ENCODE results near the gene SSBP2. TPM values are rescaled to one million over a fixed set of nuclear protein-coding genes. Genes with fewer than 3 reads are reported as not detected.

SSBP2 gene
- total and polyA plus RNA-seq, 2 of the 8 experiments (the other 6 are each of a cell fraction or from before 2014, with no cell fraction given): 21.5 to 36.2 TPM

GRCh38 chr5:81428861-81429260 is 322.0 kb downstream of the SSBP2 start:
- CTCF ChIA-PET (ENCODE audit: partially characterized antibody): interaction anchor here (0.9 to 1.0 kb wide), 2 partner anchors 76 to 429 kb away, joined by 3 to 4 read pairs; no protein-coding TSS in a partner anchor
- Histone ChIP-seq H3K79me1 (ENCODE audit: low read depth, low read length) (no peaks in the 10 kb centered on the region), H3K4me2 (ENCODE audit: insufficient read depth in 1 of 2, low read depth in 2 of 2, low read length in 2 of 2) (no peak overlapping the region), H2BK5ac (ENCODE audit: low read depth, low read length) (no peak overlapping the region), H3K36me3 (ENCODE audit: control insufficient read depth in 2 of 4, insufficient read depth in 4 of 4, low read length in 3 of 4) (no peaks in the 10 kb centered on the region; a peak in 1 of 8 replicates), H4K8ac (ENCODE audit: extremely low read depth, insufficient read depth, low read length) (no peak overlapping the region), H2BK12ac (ENCODE audit: low read depth, low read length) (no peak overlapping the region), H4K5ac (ENCODE audit: insufficient read length, low read depth, low read length) (no peak overlapping the region), H3K56ac (replicated peaks; ENCODE audit: insufficient read length, low read depth, low read length) (no peak overlapping the region), H3K4me1 (replicated peaks in 1 of 4; ENCODE audit: control insufficient read depth in 3 of 4, insufficient read depth in 4 of 4, low read length in 3 of 4) (no peaks in the 10 kb centered on the region), H3K4ac (replicated peaks; ENCODE audit: insufficient read length, low read depth, low read length) (no peak overlapping the region), H3K9ac (replicated peaks in 1 of 4; ENCODE audit: extremely low read depth in 1 of 4, low read depth in 3 of 4, low read length in 3 of 4) (no peak overlapping the region), H3K27me3 (replicated peaks in 1 of 4; ENCODE audit: control insufficient read depth in 3 of 4, extremely low read depth in 1 of 4, insufficient read depth in 3 of 4, low read length in 3 of 4) (no peaks in the 10 kb centered on the region), H2BK15ac (ENCODE audit: low read length) (no peak overlapping the region), H3K23ac (ENCODE audit: insufficient read length) (no peak overlapping the region), H3K27ac (ENCODE audit: low read depth, low read length) (no peak overlapping the region), H3K14ac (ENCODE audit: insufficient read length) (no peak overlapping the region), H2BK120ac (replicated peaks; ENCODE audit: low read depth, low read length) (no peak overlapping the region), H2AFZ (ENCODE audit: low read length) (no peak overlapping the region), H3K18ac (ENCODE audit: extremely low read depth, low read length) (no peak overlapping the region), H4K20me1 (replicated peaks in 1 of 2; ENCODE audit: control insufficient read depth in 1 of 2, insufficient read depth in 2 of 2, low read length in 2 of 2) (no peaks in the 10 kb centered on the region), H2BK20ac (ENCODE audit: low read length) (no peak overlapping the region), H3K23me2 (ENCODE audit: low read depth, low read length) (no peaks in the 10 kb centered on the region), H3K9me3 (ENCODE audit: insufficient read depth in 2 of 2, low read depth in 1 of 2, low read length in 1 of 2) (no peaks in the 10 kb centered on the region), H2AK5ac (ENCODE audit: low read depth, low read length) (no peak overlapping the region), H3K4me3 (ENCODE audit: extremely low read depth in 1 of 4, insufficient read depth in 2 of 4, low read depth in 3 of 4, low read length in 4 of 4) (no peak overlapping the region), H4K91ac (replicated peaks; ENCODE audit: insufficient read length, low read length) (no peak overlapping the region), H3K79me2 (ENCODE audit: control insufficient read depth in 1 of 2, insufficient read depth in 2 of 2, low read length in 2 of 2) (no peaks in the 10 kb centered on the region)
- POLR2A ChIA-PET (ENCODE audit: partially characterized antibody): no interaction called here
- DNase-seq (ENCODE audit: low read depth in 1 of 2, low spot score in 2 of 2) (no peak), FAIRE-seq (no peak)
- no peak for TF ChIP-seq JUN (IDR thresholded peaks at IDR 0.05; ENCODE audit: low read depth, low read length)
- TF ChIP-seq CHD1 (IDR thresholded peaks at IDR 0.05; ENCODE audit: low read depth, low read length): no peak
- no peak for TF ChIP-seq SAP30 (IDR thresholded peaks at IDR 0.05; ENCODE audit: insufficient read depth, insufficient replicate concordance, low read length)
- TF ChIP-seq RNF2 (IDR thresholded peaks at IDR 0.05; ENCODE audit: borderline replicate concordance, low read depth, low read length, missing control alignments, poor library complexity, severe bottlenecking): no peak
- TF ChIP-seq POU5F1 (IDR thresholded peaks at IDR 0.05; ENCODE audit: low read depth, low read length): no peak
- no peak for TF ChIP-seq TEAD4 (IDR thresholded peaks at IDR 0.05; ENCODE audit: low read depth, low read length)
- TF ChIP-seq CEBPB (IDR thresholded peaks at IDR 0.05; ENCODE audit: low read depth, low read length): no peak
- TF ChIP-seq, protein P1, sequence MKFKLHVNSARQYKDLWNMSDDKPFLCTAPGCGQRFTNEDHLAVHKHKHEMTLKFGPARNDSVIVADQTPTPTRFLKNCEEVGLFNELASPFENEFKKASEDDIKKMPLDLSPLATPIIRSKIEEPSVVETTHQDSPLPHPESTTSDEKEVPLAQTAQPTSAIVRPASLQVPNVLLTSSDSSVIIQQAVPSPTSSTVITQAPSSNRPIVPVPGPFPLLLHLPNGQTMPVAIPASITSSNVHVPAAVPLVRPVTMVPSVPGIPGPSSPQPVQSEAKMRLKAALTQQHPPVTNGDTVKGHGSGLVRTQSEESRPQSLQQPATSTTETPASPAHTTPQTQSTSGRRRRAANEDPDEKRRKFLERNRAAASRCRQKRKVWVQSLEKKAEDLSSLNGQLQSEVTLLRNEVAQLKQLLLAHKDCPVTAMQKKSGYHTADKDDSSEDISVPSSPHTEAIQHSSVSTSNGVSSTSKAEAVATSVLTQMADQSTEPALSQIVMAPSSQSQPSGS (IDR thresholded peaks at IDR 0.05; ENCODE audit: low read length): no peak
- TF ChIP-seq, protein P2, sequence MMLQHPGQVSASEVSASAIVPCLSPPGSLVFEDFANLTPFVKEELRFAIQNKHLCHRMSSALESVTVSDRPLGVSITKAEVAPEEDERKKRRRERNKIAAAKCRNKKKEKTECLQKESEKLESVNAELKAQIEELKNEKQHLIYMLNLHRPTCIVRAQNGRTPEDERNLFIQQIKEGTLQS (IDR thresholded peaks at IDR 0.05; ENCODE audit: insufficient read depth, low read depth, low read length): no peak
- no peak for TF ChIP-seq SRF (IDR thresholded peaks at IDR 0.05; ENCODE audit: low read depth, low read length)
